ENCODE measurements around the gene EXOC2. TPM values are rescaled to one million over a fixed set of nuclear protein-coding genes. Genes with fewer than 3 reads are reported as not detected.

EXOC2 gene
- total RNA-seq, 1 donor from 2014 or later: 28.5 TPM

GRCh38 chr6:492816-493414, 200.0 kb downstream of the EXOC2 start:
- intact Hi-C loops (cut with DNase I): no loop called here
- H3K4me1 ChIP-seq: no peaks in the 10 kb centered on the region
- ATAC-seq (no peak), DNase-seq (no peak)
- no peaks in the 10 kb centered on the region for H3K9me3 ChIP-seq
- H3K4me3 ChIP-seq: no peak overlapping the region
- no peak overlapping the region for H3K27ac ChIP-seq
- no peaks in the 10 kb centered on the region for H3K27me3 ChIP-seq (ENCODE audit: low read depth)
- peaks cover 72% of the 10 kb centered on the region for H3K36me3 ChIP-seq
- TF ChIP-seq CTCF (IDR thresholded peaks at IDR 0.05): no peak

GRCh38 chr6:492178-492577, 200.8 kb downstream of the EXOC2 start:
- no peak overlapping the region for H3K27ac ChIP-seq
- H3K4me3 ChIP-seq: no peak overlapping the region
- no peak for DNase-seq
- H3K36me3 ChIP-seq: peaks cover 75% of the 10 kb centered on the region
- intact Hi-C loops (cut with DNase I): no loop called here
- no peak for ATAC-seq
- H3K4me1 ChIP-seq: no peaks in the 10 kb centered on the region
- no peaks in the 10 kb centered on the region for H3K27me3 ChIP-seq (ENCODE audit: low read depth)
- no peaks in the 10 kb centered on the region for H3K9me3 ChIP-seq
- no peak for TF ChIP-seq CTCF (IDR thresholded peaks at IDR 0.05)

- Histone ChIP-seq H3K4me3 (no peak overlapping the region), H3K9me3 (no peaks in the 10 kb centered on the region), H3K27me3 (ENCODE audit: low read depth) (no peaks in the 10 kb centered on the region), H3K4me1 (no peaks in the 10 kb centered on the region), H3K27ac (no peak overlapping the region), H3K36me3 (peaks cover 76% of the 10 kb centered on the region)
- TF ChIP-seq CTCF (IDR thresholded peaks at IDR 0.05): no peak
- intact Hi-C loops (cut with DNase I): no loop called here
- DNase-seq (no peak), ATAC-seq (no peak)
Observed at GRCh38 chr6:491233-491632, 201.7 kb downstream of the EXOC2 start.

- Histone ChIP-seq H3K36me3 (peaks cover 76% of the 10 kb centered on the region), H3K4me1 (no peaks in the 10 kb centered on the region), H3K27me3 (ENCODE audit: low read depth) (no peaks in the 10 kb centered on the region), H3K27ac (no peak overlapping the region), H3K4me3 (no peak overlapping the region), H3K9me3 (no peaks in the 10 kb centered on the region)
- intact Hi-C loops (cut with DNase I): no loop called here
- DNase-seq (no peak), ATAC-seq (no peak)
- TF ChIP-seq CTCF (IDR thresholded peaks at IDR 0.05): no peak
Observed at GRCh38 chr6:490251-491037, 202.5 kb downstream of the EXOC2 start.

GRCh38 chr6:489762-490161, 203.2 kb downstream of the EXOC2 start:
- Histone ChIP-seq H3K9me3 (no peaks in the 10 kb centered on the region), H3K4me3 (no peak overlapping the region), H3K4me1 (no peaks in the 10 kb centered on the region), H3K36me3 (peaks cover 75% of the 10 kb centered on the region), H3K27me3 (ENCODE audit: low read depth) (no peaks in the 10 kb centered on the region), H3K27ac (no peak overlapping the region)
- DNase-seq (no peak), ATAC-seq (no peak)
- TF ChIP-seq CTCF (IDR thresholded peaks at IDR 0.05): no peak
- intact Hi-C loops (cut with DNase I): no loop called here

Data from lower lobe of right lung (tissue), 2 donors.